ENCODE measurements around the gene MED22. TPM values are rescaled to one million over a fixed set of nuclear protein-coding genes. Genes with fewer than 3 reads are reported as not detected.

The MED22 gene
- total and polyA plus RNA-seq, 2 experiments from 2014 or later, result 20.9 to 85.7 TPM

GRCh38 chr9:133389025-133389557, 41.2 kb upstream of the MED22 start:
- H3K79me2 ChIP-seq (replicated peaks; ENCODE audit: insufficient read depth), result no peaks in the 10 kb centered on the region
- no peaks in the 10 kb centered on the region for H3K36me3 ChIP-seq (ENCODE audit: insufficient read depth)
- no peaks in the 10 kb centered on the region for H3F3A ChIP-seq (replicated peaks; ENCODE audit: low read depth)
- Mint-ChIP-seq H3K36me3 (ENCODE audit: low read depth) (no peaks in the 10 kb centered on the region), H3K4me3 (no peak overlapping the region), H3K27me3 (ENCODE audit: insufficient read depth, low read depth, poor library complexity) (peaks cover 9% of the 10 kb centered on the region), H3K27ac (no peak overlapping the region), H3K9me3 (peaks cover 16% of the 10 kb centered on the region), H3K4me1 (no peaks in the 10 kb centered on the region)
- no peak for ATAC-seq
- no peak overlapping the region for H2AFZ ChIP-seq
- no peaks in the 10 kb centered on the region for H4K20me1 ChIP-seq (replicated peaks; ENCODE audit: insufficient read depth)
- H3K9me2 ChIP-seq (ENCODE audit: insufficient read depth), result no peaks in the 10 kb centered on the region
- no peaks in the 10 kb centered on the region for H3K27me3 ChIP-seq (ENCODE audit: insufficient read depth)
- no peak overlapping the region for H3K27ac ChIP-seq (ENCODE audit: low read depth)
- DNase-seq (ENCODE audit: low spot score), result no peak
- H3K4me3 ChIP-seq, result no peak overlapping the region
- no peak overlapping the region for H3K4me2 ChIP-seq
- TF ChIP-seq EZH2phosphoT487 (IDR thresholded peaks at IDR 0.05; ENCODE audit: unreplicated experiment) (no peak), EZH2 (IDR thresholded peaks at IDR 0.05; ENCODE audit: low read depth, unreplicated experiment) (no peak), ZNF331 (CRISPR knock-in tag; IDR thresholded peaks at IDR 0.05; ENCODE audit: low read depth) (no peak), STAT1 (IDR thresholded peaks at IDR 0.05; ENCODE audit: unreplicated experiment) (no peak), NANOG (IDR thresholded peaks at IDR 0.05; ENCODE audit: borderline replicate concordance) (no peak), CTCF (conservative IDR thresholded peaks at IDR 0.05; ENCODE audit: low read depth in 2 of 2) (no peak)
- no peaks in the 10 kb centered on the region for H3K4me1 ChIP-seq (ENCODE audit: insufficient read depth)

GRCh38 chr9:133387680-133388079, 39.7 kb upstream of the MED22 start:
- no peaks in the 10 kb centered on the region for H3K36me3 Mint-ChIP-seq (ENCODE audit: low read depth)
- Histone ChIP-seq H3F3A (replicated peaks; ENCODE audit: low read depth) (no peaks in the 10 kb centered on the region), H3K4me3 (no peak overlapping the region), H3K4me2 (no peak overlapping the region), H4K20me1 (replicated peaks; ENCODE audit: insufficient read depth) (no peaks in the 10 kb centered on the region), H2AFZ (no peak overlapping the region), H3K4me1 (ENCODE audit: insufficient read depth) (no peaks in the 10 kb centered on the region), H3K27ac (ENCODE audit: low read depth) (no peak overlapping the region), H3K27me3 (ENCODE audit: insufficient read depth) (no peaks in the 10 kb centered on the region), H3K36me3 (ENCODE audit: insufficient read depth) (no peaks in the 10 kb centered on the region), H3K9me2 (ENCODE audit: insufficient read depth) (0 out of 2 replicates have a peak, but pooled peaks cover 2% of the 10 kb centered on the region), H3K79me2 (replicated peaks; ENCODE audit: insufficient read depth) (no peaks in the 10 kb centered on the region)
- no peak overlapping the region for H3K27ac Mint-ChIP-seq
- peaks cover 9% of the 10 kb centered on the region for H3K27me3 Mint-ChIP-seq (ENCODE audit: insufficient read depth, low read depth, poor library complexity)
- ATAC-seq (no peak), DNase-seq (ENCODE audit: low spot score) (no peak)
- no peak overlapping the region for H3K4me3 Mint-ChIP-seq
- H3K9me3 Mint-ChIP-seq, result peaks cover 16% of the 10 kb centered on the region
- H3K4me1 Mint-ChIP-seq, result no peaks in the 10 kb centered on the region
- TF ChIP-seq ZNF462 (CRISPR knock-in tag; IDR thresholded peaks at IDR 0.05), result no peak
- TF ChIP-seq ZNF331 (CRISPR knock-in tag; IDR thresholded peaks at IDR 0.05; ENCODE audit: low read depth), result no peak
- no peak for TF ChIP-seq EZH2phosphoT487 (IDR thresholded peaks at IDR 0.05; ENCODE audit: unreplicated experiment)
- no peak for TF ChIP-seq STAT1 (IDR thresholded peaks at IDR 0.05; ENCODE audit: unreplicated experiment)
- no peak for TF ChIP-seq CREB1 (CRISPR knock-in tag; IDR thresholded peaks at IDR 0.05; ENCODE audit: low read depth)
- TF ChIP-seq ZNF114 (CRISPR knock-in tag; IDR thresholded peaks at IDR 0.05), result no peak
- TF ChIP-seq REST (IDR thresholded peaks at IDR 0.05; ENCODE audit: unreplicated experiment), result no peak
